Hematopoietic multipotent progenitor cell treated with erythropoietin and hydrocortisone succinate and interleukin-3 and kit ligand, for 15 days (in vitro differentiated cells): ENCODE results near the gene GRIK5.

ENCODE experiments used
- DNase-seq: peaks from one replicate; pipeline ENCODE4 v3.0.0-alpha.2; 2015; ENCODE audit warnings: low spot score

The GRIK5 gene

GRCh38 chr19:42095814-42096230, 25.8 kb upstream of the GRIK5 start:
- no peak for DNase-seq

DNA sequence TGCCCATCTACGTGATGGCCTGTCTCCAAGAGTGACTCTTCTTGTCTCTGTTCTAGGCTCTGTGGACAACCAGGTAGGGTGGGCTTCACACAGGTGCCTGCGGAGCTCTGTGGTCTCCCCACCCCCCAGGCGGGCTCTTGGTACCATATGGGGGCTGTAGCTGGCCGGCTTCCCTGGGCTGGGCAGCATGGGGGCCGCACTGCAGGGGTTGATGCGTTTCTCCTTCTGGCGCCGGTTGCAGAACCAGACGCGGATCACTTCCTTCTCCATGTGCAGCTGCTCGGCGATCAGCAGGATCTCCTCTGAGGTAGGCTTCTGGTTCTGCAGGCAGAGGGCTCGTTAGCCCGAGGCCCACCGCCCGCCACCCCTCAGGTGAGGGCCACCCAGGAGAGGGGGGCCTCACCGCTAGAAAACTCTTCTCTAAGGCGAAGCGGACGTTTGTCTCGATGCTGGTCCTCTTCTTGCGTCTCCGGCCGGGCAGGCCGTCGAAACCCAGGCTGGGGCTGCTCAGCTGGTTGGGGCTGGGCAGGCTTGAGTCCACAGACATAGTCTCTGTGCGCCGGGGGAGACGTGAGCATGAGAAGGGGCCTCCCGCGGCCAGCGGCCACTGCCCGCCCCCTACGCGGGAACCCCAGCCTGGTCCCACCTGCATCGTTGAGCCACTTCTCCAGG, 25.3 kb upstream of the GRIK5 start:
- DNase-seq = no peak

- no peak for DNase-seq
These were observed 23.9 kb upstream of the GRIK5 start for GRCh38 chr19:42093926-42094325.

GRCh38 chr19:42093505-42093904, 23.5 kb upstream of the GRIK5 start:
- no peak for DNase-seq

GRCh38 chr19:42092350-42092749, 22.3 kb upstream of the GRIK5 start:
- peak; percentile 57 for DNase-seq

- DNase-seq = peak; percentile 69
These were observed 21.7 kb upstream of the GRIK5 start for GRCh38 chr19:42091742-42092141.

GRCh38 chr19:42091300-42091699, 21.3 kb upstream of the GRIK5 start:
- DNase-seq = no peak

GRCh38 chr19:42090672-42091071, 20.7 kb upstream of the GRIK5 start:
- DNase-seq = no peak

GRCh38 chr19:42089772-42090171, 19.8 kb upstream of the GRIK5 start:
- DNase-seq = no peak

- DNase-seq = no peak
These were observed 19.3 kb upstream of the GRIK5 start for GRCh38 chr19:42089191-42089750.

DNA sequence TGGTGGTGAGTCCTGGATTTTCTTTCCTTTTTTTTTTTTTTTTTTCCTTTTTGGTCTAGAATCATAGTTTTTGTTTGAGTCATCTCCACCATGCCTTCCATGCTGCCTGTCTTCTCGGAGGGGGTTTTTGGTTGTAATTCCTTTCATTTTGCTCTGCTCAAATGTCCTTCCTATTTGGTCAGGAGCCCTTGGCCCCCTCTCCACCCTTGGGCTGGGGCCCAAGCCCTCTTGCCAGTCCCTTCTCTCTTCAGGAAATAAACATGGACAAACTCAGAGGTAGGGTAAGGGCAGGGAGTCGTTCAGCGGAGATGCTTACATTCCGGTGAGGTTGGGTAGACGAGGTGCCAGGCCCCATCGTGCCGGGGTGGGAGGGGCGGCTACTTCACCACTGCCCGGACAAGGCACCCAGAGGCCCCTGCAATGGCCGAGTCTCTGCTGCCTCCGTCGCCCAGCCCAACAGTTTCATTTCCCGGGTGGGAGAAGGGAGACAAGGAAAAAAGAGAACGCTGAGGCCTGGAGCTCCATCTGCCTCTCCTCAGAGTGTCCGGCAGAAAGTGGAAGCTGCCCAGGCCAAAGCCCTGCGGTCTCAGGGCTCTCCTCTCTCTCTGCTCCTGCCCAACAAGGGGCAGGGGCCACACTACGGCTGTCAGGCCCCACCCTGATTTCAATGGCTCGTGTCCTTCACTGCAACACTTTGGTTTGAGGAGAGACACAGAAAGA, 18.6 kb upstream of the GRIK5 start:
- no peak for DNase-seq

GRCh38 chr19:42086770-42087550, 17.0 kb upstream of the GRIK5 start:
- no peak for DNase-seq

DNA sequence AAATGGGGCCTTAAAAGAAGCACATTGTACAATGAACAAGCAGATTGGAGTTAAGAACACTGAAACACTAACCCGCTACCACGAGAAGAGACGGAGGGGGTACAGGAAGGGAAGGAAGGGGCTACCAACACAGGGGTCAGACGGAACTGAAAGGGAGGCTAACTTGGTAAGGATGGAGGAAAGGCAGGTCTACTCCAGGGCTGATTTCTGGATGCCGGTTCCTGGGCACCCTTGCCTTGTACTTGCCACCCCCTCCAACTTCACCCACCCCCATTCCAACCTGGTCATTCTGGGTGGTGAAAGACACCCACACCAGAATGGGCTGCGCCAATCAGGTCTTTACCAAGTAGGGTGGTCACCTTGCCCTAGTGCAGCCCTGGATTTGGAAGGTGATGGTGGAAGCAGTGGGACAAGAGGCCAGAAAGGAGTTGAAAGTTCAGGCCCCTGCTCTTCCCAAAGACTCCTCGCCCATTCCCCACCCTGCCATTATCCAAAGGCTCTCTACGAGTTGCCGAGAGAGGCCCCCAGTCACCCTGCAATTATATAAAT, 16.3 kb upstream of the GRIK5 start:
- no peak for DNase-seq

DNA sequence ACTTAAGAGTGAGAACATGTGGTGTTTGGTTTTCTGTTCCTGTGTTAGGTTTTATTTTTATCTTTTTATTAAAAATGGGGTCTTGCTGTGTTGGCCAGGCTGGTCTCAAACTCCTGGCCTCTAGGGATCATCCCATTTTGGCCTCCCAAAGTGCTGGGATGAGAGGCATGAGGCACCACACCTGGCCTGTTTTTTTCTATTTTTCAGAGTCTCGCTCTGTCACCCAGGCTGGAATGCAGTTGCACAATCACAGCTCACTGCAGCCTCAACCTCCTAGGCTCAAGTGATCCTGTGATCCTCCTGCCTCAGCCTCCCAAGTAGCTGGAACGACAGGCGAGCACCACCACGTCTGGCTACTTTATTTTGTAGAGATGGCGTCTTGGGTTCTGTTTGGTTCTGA, 13.5 kb upstream of the GRIK5 start:
- no peak for DNase-seq

- no peak for DNase-seq
These were observed 11.7 kb upstream of the GRIK5 start for GRCh38 chr19:42081584-42082203.

DNA sequence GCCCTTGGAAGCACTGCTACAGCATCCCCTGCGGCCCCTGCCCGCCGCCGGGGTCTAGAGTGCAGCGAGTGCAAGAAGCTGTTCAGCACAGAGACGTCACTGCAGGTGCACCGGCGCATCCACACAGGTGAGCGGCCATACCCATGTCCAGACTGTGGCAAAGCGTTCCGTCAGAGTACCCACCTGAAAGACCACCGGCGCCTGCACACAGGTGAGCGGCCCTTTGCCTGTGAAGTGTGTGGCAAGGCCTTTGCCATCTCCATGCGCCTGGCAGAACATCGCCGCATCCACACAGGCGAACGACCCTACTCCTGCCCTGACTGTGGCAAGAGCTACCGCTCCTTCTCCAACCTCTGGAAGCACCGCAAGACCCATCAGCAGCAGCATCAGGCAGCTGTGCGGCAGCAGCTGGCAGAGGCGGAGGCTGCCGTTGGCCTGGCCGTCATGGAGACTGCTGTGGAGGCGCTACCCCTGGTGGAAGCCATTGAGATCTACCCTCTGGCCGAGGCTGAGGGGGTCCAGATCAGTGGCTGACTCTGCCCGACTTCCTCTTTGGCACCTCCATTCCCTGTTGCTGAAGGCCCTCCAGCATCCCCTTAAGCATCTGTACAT, 10.9 kb upstream of the GRIK5 start:
- DNase-seq = no peak

GRCh38 chr19:42079886-42080763, 10.1 kb upstream of the GRIK5 start:
- DNase-seq = no peak

GRCh38 chr19:42079276-42079669, 9.3 kb upstream of the GRIK5 start:
- no peak for DNase-seq

GRCh38 chr19:42078538-42079275, 8.7 kb upstream of the GRIK5 start:
- no peak for DNase-seq

GRCh38 chr19:42078058-42078457, 8.1 kb upstream of the GRIK5 start:
- no peak for DNase-seq
